ENCODE measurements around the gene OR2L8.

OR2L8 gene

GRCh38 chr1:247966532-247967204 lies 18.0 kb downstream of the OR2L8 start:
- no peak overlapping the region for H3K27ac ChIP-seq (ENCODE audit: low read depth in 2 of 2, low read length in 2 of 2)
- H3K27me3 ChIP-seq (ENCODE audit: control insufficient read depth in 2 of 2, insufficient read depth in 2 of 2, low read length in 2 of 2), result no peaks in the 10 kb centered on the region
- H3K36me3 ChIP-seq (ENCODE audit: control insufficient read depth in 2 of 2, insufficient read depth in 2 of 2, low read length in 2 of 2), result no peaks in the 10 kb centered on the region
- no peak overlapping the region for H3K4me3 ChIP-seq (ENCODE audit: low read length in 2 of 2)
- H3K9me3 ChIP-seq (ENCODE audit: control insufficient read depth in 2 of 2, low read length in 2 of 2), result peaks cover 0 to 3% of the 10 kb centered on the region in 2 donors
- no peaks in the 10 kb centered on the region for H3K4me1 ChIP-seq (ENCODE audit: control insufficient read depth in 2 of 2, insufficient read depth in 2 of 2, low read length in 2 of 2)
- no peak overlapping the region for H3K9ac ChIP-seq (ENCODE audit: low read depth in 1 of 2, low read length in 2 of 2)

- no peaks in the 10 kb centered on the region for H3K36me3 ChIP-seq (ENCODE audit: control insufficient read depth in 2 of 2, insufficient read depth in 2 of 2, low read length in 2 of 2)
- no peaks in the 10 kb centered on the region for H3K4me1 ChIP-seq (ENCODE audit: control insufficient read depth in 2 of 2, insufficient read depth in 2 of 2, low read length in 2 of 2)
- no peak overlapping the region for H3K4me3 ChIP-seq (ENCODE audit: low read length in 2 of 2)
- H3K9me3 ChIP-seq (ENCODE audit: control insufficient read depth in 2 of 2, low read length in 2 of 2), result no peaks in the 10 kb centered on the region
- no peak overlapping the region for H3K27ac ChIP-seq (ENCODE audit: low read depth in 2 of 2, low read length in 2 of 2)
- no peak overlapping the region for H3K9ac ChIP-seq (ENCODE audit: low read depth in 1 of 2, low read length in 2 of 2)
- H3K27me3 ChIP-seq (ENCODE audit: control insufficient read depth in 2 of 2, insufficient read depth in 2 of 2, low read length in 2 of 2), result no peaks in the 10 kb centered on the region
These were observed 44.3 kb downstream of the OR2L8 start for GRCh38 chr1:247992986-247993385.

- Histone ChIP-seq H3K36me3 (ENCODE audit: control insufficient read depth in 2 of 2, insufficient read depth in 2 of 2, low read length in 2 of 2) (no peaks in the 10 kb centered on the region), H3K4me3 (ENCODE audit: low read length in 2 of 2) (no peak overlapping the region), H3K27ac (ENCODE audit: low read depth in 2 of 2, low read length in 2 of 2) (no peak overlapping the region), H3K27me3 (ENCODE audit: control insufficient read depth in 2 of 2, insufficient read depth in 2 of 2, low read length in 2 of 2) (no peaks in the 10 kb centered on the region), H3K9me3 (ENCODE audit: control insufficient read depth in 2 of 2, low read length in 2 of 2) (no peaks in the 10 kb centered on the region), H3K9ac (ENCODE audit: low read depth in 1 of 2, low read length in 2 of 2) (no peak overlapping the region), H3K4me1 (ENCODE audit: control insufficient read depth in 2 of 2, insufficient read depth in 2 of 2, low read length in 2 of 2) (no peaks in the 10 kb centered on the region)
These were observed 50.2 kb downstream of the OR2L8 start for GRCh38 chr1:247998811-247999210.

Measured in mucosa of rectum (tissue), 2 donors.